HG03097 (cell line): ENCODE measurements around the gene ARHGAP27.
"Not testable (repeated sequence)": the region's sequence is repeated elsewhere in the genome, so short reads cannot be mapped to it uniquely, and the experiment has no call there.

Source experiments
- ATAC-seq: cut with Tn5 transposase; IDR thresholded peaks from one replicate; pipeline ENCODE4 v1.9.1; 2021; ENCODE audit not compliant: unreplicated experiment, low FRiP score

Gene ARHGAP27

DNA sequence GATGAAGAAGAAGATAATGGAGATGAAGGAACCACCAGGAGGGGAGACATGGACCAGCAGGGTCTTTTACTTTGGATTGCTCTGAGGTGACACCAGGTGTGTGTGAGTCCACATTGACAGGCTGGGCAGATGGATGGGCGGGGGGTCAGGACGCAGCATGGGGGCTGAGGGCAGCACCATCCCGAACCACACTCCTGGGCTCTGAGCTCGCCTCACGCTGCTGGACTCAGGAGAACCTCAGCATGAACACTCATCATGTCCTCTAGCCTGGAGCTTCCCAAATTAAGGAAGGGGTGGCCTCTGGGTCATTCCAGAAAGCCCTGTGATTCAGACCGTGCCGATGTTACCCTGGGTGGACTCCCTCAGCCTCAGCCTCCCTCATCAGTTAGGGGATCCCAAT lies 65.5 kb downstream of the ARHGAP27 start:
- ATAC-seq = no peak

DNA sequence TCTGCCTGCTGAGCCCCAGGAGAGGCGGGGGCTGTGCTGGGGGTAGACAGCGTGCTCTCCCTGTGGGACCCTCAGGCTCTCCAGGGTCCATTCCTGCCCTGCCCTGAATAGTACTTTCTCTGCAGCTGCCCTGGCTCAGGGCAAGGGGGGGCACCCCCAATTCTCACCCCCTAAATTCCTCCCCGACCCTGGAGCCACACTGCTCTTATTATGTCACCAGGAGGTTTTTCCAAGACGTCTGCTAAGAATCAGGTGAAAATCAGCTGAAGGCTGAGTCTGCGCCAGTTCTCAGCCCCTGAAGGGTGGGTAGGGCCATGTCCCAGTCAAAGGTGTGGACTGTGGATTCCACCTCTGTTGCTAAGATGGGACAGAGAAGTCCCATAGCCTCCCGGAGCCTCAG lies 66.0 kb downstream of the ARHGAP27 start:
- no peak for ATAC-seq

DNA sequence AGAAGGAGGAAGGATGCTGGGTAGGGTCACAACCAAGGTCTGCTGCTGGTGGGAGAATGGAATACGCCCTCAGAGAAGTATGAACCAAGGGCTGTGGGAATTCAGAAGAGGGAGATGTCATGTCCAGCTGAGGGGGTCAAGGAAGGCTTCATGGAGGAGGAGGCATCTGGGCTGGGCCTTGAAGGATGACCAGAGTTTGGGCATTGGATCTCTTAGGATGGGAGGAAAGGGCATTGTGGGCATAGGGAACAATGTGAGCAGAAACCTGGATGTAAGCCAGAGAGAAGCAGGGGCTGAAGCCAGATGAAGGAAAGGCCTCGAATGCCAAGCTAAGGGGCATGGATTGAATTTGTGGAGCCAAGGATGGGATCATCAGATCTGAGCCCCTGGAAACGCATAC lies 66.6 kb downstream of the ARHGAP27 start:
- ATAC-seq = no peak

DNA sequence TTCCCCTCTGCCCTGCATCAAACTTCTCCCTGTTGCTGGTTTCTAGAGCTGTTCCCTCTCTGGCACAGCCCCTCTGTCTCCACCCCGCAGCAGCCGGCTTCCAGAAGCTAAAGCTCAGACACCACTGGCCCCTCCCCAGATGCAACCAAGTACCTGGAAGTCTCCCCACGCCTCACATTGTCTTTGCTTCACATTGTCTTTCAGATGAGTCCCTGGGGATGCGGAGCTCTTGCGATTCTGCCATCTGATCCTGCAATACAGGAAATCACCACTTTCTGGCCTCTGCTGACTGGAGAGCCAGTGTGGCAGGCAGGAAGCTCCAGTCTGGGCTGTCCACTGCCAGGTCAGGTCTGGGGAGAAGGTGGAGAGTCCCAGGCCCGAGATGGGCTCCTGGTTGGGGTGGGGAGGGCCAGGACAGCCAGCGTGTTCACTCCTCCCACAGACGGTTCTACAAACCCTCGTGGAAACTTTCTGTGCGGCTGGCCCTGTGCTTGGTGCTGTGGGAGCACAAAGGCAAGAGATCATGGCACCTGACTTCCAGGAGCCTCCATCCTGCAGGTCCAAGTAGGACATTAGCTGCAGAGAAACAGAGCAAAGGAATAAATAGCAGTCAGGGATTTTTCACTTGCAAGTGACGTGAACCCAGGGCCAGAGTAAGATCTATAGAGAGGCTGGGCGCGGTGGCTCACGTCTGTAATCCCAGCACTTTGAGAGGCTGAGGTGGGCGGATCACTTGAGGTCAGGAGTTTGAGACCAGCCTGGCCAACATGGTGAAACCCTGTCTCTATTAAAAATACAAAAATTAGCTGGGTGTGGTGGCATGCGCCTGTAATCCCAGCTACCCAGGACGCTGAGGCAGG lies 67.9 kb downstream of the ARHGAP27 start:
- ATAC-seq = no peak

DNA sequence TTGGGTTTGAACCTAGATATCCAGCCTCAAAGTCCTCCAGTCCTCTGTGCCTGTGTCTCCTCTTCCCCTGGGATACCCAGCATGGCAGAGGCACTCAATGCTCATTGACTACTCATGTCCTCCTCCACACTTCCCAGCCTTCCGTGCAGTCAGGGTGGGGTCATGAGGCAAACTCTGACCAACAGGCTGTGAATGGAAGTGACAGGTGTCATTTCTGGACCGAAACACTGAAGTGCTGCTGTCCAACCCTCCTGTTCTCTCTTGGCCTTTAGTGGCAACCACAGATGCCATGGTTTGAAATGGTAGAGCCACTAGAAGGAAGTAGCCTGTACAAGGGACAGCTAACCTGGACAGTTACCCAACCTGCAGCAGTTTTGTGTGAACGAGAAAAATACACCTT lies 69.2 kb downstream of the ARHGAP27 start:
- no peak for ATAC-seq

DNA sequence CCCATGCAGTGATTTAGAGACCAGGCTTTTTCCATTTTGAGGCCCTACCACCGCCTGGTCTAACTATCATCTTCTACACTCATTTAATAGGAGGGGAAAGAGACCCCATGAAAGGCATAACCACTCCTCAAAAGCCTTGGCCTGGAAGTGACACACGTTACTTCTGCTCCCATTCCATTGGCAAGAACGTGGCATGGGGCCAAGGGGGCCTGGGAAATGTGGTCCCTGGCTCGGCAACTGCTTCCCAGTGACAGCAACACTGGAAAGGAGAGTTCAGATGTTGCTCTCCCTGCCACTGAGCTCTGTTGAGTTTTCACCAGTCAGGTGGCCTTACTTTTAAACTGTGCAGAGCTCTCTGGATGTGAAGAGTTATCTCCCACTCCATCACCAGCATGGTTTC lies 70.7 kb downstream of the ARHGAP27 start:
- ATAC-seq = no peak

DNA sequence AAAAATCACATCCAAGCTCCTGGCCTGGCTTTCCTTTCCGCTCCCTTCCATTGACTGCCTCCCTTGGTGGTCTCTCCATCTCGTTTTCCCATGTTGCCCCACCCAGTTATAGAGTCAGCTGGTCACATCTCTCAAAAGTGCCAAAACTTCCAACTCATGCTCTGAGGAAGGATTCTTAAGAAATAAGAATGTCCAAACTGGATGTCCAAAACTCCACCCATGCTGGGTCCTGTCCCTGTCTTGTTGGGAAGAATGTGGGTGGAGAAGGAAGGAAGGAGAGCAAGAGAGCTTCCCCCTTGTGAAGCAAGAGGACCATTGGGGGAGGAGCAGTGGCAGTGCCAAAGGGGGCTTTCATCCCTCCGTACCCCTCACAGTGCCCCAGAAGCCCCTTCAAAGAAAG lies 71.2 kb downstream of the ARHGAP27 start:
- no peak for ATAC-seq

DNA sequence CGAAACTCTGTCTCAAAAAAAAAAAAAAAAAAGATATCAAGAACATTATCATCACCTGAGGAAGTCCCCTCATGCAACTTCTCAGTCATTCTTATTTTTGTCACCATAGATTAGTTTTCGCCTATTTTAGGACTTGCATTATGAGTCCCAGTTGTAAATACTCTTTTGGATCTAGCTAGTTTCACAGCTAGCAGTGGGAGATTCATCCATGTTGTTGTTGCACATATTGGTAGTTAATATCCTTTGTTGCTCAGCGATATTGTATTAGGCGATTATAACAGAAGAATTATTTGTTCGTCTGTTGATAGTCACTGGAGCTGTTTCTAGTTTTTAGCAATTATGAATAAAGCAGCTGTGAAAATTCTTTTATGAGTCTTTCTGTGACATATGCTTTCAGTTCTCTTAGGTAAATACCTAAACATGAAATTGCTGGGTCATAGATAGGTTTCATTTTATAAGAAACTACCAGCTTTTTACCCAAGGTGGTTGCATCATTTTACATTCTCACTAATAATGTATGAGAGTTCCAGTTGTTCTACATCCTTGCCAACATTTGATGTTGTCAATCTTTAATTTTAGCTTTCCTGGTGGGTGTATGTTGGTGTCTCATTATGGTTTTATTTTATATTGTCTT lies 75.2 kb downstream of the ARHGAP27 start:
- no peak for ATAC-seq

DNA sequence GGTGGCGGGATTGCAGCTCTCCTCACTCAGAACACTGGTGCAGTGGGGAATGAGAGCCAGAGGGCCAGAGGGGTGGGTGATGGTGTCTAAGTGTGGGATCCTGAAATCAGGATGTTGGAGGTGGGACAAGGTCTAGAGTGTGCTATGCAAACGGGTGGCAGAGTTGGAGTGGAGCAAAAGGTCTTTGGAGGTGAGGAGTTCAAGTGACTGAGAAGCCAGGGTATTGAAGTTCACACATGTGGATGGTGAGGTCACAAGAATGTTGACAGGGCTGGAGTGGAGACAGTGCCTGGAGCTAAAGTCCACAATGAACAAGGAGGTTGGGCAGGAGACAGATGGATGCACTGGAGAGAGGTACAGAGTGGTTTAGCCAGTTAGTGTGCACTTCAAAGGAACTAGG lies 77.6 kb downstream of the ARHGAP27 start:
- no peak for ATAC-seq

DNA sequence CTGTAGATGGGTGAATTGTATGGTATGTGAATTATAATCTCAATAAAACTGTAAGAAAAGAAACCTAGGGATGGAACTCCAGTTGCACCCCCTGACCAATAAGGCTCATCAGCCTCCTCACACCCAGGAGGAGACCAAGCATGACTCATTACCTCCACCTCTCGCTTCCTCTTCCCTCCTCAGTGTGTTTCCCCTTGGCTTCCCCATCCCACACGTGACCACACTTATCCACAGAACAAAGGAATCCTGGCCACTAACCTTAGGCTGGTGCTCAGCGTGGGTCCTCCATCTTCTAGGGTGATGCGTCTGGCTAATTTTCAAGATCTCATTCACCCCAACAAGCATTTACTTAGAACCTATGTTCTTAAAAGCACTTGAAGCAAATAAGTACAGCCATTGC lies 79.6 kb downstream of the ARHGAP27 start:
- no peak for ATAC-seq

DNA sequence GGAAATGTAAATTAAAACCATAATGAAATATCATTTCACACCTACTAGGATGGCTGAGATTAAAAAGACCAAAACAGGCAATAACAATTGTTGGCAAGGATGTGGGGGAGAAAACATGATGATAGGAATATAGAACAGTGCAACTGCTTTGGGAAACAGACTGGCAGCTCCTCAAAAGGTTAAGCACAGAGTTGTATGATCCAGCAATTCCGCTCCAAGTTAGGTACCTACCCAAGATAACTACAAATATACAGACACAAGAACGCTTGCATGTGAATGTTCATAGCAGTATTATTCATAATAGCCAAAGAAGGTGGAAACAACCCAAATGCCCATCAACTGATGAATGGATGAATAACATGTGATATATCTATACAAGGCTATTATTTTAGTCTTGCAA lies 80.8 kb downstream of the ARHGAP27 start:
- ATAC-seq = no peak

DNA sequence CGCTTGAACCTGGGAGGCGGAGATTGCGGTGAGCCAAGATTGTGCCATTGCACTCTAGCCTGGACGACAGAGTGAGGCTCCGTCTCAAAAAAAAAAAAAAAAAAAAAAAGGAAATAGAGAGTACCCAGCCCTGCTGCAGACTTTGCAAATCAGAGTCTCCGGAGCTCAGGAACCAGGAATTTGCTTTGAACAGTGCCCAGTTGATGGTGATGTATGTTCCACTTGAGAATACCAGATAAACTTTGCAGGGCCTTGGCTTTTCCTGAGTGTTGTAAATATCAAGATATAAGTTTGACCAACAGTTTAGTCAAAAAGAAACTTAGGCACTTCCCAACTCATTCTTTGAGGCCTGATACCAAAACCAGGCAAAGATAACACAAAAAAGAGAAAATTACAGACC lies 85.2 kb downstream of the ARHGAP27 start:
- ATAC-seq = no peak

DNA sequence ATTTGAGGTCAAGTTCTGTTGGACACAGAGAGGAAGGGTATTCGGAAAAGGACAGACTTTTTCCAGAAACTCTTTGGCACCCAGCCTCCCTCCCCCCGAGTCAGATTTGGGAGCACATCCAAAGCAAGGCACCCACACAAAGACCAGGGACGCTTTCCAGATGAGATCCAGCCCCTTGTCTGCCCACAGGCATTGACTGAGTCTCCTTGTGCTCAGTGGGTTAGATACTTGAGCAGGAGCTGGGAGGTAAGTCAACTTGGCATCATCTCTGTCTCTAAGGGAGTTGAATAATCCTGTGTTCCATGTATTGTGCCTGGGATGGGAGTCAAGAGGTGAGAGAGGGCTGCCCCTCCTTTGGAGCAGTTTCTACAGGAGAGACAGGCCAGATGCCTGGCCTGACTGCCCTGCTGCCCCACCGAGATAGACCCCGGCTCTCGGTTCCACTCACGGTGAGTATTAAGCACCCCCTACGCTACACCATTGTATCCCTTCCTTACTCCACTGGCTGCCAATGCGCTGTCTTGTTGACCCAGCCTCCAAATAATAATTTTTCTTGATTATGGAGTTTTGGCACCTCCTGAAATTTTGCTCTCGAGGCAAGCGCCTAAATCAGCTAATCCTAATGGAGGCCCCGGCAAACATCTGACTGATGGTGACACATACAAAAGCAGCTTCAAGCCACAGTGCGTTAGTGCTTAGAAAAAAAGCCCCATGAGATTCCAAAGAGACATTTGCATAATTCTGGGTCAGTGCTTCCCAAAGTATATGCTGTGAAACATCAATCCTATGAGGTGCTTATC lies 86.3 kb downstream of the ARHGAP27 start:
- ATAC-seq = no peak

DNA sequence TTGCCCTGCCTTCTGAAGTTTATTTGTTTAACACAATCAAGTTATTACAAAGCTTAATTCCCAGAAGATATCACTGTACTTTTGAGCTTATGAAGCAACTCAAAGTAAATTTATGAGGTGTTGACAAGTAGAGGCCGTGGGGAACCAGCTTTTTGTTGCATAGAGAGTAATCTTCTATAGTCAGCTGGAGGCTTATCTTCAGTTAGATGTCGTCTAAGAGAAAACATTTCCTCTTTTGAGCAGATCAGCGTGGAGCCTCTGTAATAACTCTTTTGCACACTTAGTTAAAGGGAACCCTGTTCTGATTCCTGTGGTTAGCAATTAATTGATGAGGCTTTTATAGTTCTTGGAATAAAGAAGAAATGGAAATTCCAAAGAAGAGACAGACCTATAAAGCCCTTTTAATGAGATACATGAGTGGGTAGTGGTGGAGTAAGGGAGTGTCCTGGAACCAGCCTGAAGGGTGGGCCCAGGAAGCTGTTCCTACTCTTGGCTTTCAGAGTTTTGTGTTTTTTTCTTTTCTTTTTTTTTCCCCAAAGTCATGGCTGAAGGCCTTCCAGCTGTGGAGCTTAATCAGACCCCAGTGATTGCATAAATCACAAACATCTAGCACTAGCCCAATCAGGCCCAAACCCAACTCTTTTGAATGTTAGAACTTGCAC lies 87.0 kb downstream of the ARHGAP27 start:
- ATAC-seq = no peak

DNA sequence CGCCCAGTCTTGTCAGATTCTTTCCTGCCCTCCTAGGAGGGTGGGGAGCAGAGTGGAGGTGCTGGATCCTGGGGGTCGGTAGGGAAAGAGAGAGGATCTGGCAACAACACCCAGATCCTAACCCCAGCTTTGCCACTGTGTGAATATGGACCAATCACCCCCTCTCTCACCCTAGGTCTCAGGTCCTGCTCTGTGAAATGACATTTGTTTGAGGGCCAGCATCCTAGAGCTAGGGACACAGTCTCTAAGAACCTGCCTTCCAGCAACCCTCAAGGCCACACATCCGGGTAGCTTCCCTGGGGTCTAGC lies 87.5 kb downstream of the ARHGAP27 start:
- ATAC-seq = no peak

DNA sequence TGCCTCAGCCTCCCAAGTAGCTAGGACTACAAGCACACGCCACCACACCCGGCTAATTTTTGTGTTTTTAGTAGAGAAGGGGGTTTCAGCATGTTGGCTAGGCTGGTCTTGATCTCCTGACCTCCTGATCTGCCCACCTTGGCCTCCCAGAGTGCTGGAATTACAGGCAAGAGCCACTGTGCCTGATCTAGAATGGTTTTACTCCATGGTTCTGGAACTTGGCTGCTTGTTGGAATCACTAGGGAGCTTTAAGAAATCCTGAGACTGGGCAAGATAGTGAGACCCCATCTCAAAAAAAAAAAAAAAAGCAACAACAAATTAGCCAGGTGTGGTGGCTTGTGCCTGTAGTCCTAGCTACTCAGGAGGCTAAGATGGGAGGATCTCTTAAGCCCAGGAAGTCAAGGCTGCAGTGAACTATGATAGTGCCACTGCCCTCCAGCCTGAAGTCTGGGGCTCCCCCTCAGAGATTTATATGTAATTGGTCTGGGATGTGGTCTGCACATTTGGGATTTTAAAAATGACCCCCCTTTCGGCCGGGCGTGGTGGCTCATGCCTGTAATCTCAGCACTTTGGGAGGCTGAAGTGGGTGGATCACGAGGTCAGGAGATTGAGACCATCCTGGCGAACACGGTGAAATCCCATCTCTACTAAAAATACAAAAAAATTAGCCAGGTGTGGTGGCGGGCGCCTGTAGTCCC lies 88.6 kb downstream of the ARHGAP27 start:
- ATAC-seq = not testable (repeated sequence)
